ENCODE results near the gene STAM2.

- TF ChIP-seq NPAS2 (CRISPR knock-in tag; IDR thresholded peaks at IDR 0.05; ENCODE audit: borderline replicate concordance), result no peak
- no peak for TF ChIP-seq RAD21 (conservative IDR thresholded peaks at IDR 0.05 in 1 of 2, IDR thresholded peaks at IDR 0.05 in 1 of 2)
- TF ChIP-seq CTCF (IDR thresholded peaks at IDR 0.05), result no peak
- TF ChIP-seq RCOR1 (IDR thresholded peaks at IDR 0.05; ENCODE audit: low read depth, low read length), result no peak
- TF ChIP-seq ZNF302 (CRISPR knock-in tag; IDR thresholded peaks at IDR 0.05), result no peak
- TF ChIP-seq JUN (IDR thresholded peaks at IDR 0.05), result no peak
- no peak for TF ChIP-seq HMGXB4 (CRISPR knock-in tag; IDR thresholded peaks at IDR 0.05; ENCODE audit: borderline replicate concordance)
- TF ChIP-seq POLR2A (IDR thresholded peaks at IDR 0.05; ENCODE audit: low read length), result no peak
- no peak for TF ChIP-seq USF2 (IDR thresholded peaks at IDR 0.05)
- TF ChIP-seq KDM1A (IDR thresholded peaks at IDR 0.05; ENCODE audit: low read depth), result no peak
- TF ChIP-seq MAX (IDR thresholded peaks at IDR 0.05), result no peak
- no peak for TF ChIP-seq EP300 (IDR thresholded peaks at IDR 0.05)
- no peak for TF ChIP-seq CEBPB (IDR thresholded peaks at IDR 0.05)
- no peak for TF ChIP-seq CHD4 (IDR thresholded peaks at IDR 0.05; ENCODE audit: borderline replicate concordance)
Measured at GRCh38 chr2:152162141-152162540, 13.4 kb downstream of the STAM2 start.
